Pancreas (tissue), 10 donors: ENCODE results near the gene CAPN5. TPM values are rescaled to one million over a fixed set of nuclear protein-coding genes. Genes with fewer than 3 reads are reported as not detected.

Experiments
- ATAC-seq, 4 donors: fragments of 200-7000 bp; cut with Tn5 transposase; one replicate each; pipeline versions ENCODE4 v1.8.0 to v1.9.1; 2020; ENCODE audit warnings: mild to moderate bottlenecking in 4 of 4, moderate library complexity in 4 of 4
- DNase-seq, 6 donors: peaks; one replicate each; pipeline ENCODE4 v3.0.0-alpha.2; 2020
- FAIRE-seq: peaks from 2 replicates; lab custom pipeline; 2012; peaks lifted over from hg19 to GRCh38; lab: Jason Lieb, UNC
- H3K27ac ChIP-seq, 4 donors: fragments of 200-600 bp; sonication (generic); 1 replicate in 3 of 4; 2 replicates in 1 of 4; pipeline versions ENCODE4 v1.5.0 to v1.8.0; 2020
- H3K27me3 ChIP-seq, 4 donors: fragments of 200-600 bp; one replicate each; pipeline ENCODE4 v1.8.0; 2021
- H3K36me3 ChIP-seq, 3 donors: fragments of 200-600 bp; sonication (generic) in 1 of 3; one replicate each; pipeline versions ENCODE4 v1.5.0 to v1.8.0; 2020 to 2021
- H3K4me1 ChIP-seq, 3 donors: fragments of 200-600 bp; one replicate each; pipeline ENCODE4 v1.8.0; 2021
- H3K4me3 ChIP-seq, 4 donors: fragments of 200-600 bp; sonication (generic) in 2 of 4; one replicate each; pipeline versions ENCODE4 v1.5.0 to v1.8.0; 2020 to 2021
- H3K9me3 ChIP-seq, 4 donors: fragments of 200-600 bp; one replicate each; pipeline ENCODE4 v1.8.0; 2021
- CTCF ChIP-seq, 4 donors: fragments of 200-600 bp; sonication (generic) in 3 of 4; IDR thresholded peaks; one replicate each; pipeline versions ENCODE4 v1.5.0 to v1.8.0; 2021; ENCODE audit warnings: antibody characterized with exemption in 4 of 4
- WGBS, 2 donors: extraction: QIAGEN DNeasy Blood & Tissue Kit; methylation state at CpG; one replicate each; pipeline ENCODE4 v1.1.7; 2013; 5-methylcytosine and 5-hydroxymethylcytosine counted together
- intact Hi-C, 3 donors: fragments of 100-400 bp; cut with DNase I; formaldehyde crosslinking; loops; one replicate each; pipeline versions ENCODE4 v1.11.1 to v1.14.2; 2022
- polyA plus RNA-seq, 2 donors: library from polyadenylated mRNA; stranded (reverse); fragments of 200-250 nt; gene quantifications; one replicate each; pipeline ENCODE4 v1.2.3, GENCODE V29; 2013
- total RNA-seq, 6 donors: library from RNA; stranded (reverse); fragmentation: NEBNext Ultra II Directional in 4 of 6; extraction: Animal tissue kit (Norgen Biotek cat#: 25700) in 4 of 6; gene quantifications; one replicate each; pipeline versions ENCODE4 v1.2.1 to v1.2.4, GENCODE V29; 2021 to 2023
- donor health status: healthy with polysubstance abuse.
- donor health status: DM: no; HTN: no; CAD: no; lungs with moderate emphysema.
- donor health status: DM: no; HTN: no; CAD: no.
- donor health status: control.
- donor health status: control.
- donor health status: Bipolar disorder and iron deficiency.
- donor health status: DM: yes; HTN: yes; CAD: no.
- donor health status: DM: no; HTN: no; CAD: no.
- donor health status: DM: no; HTN: no; CAD: no.
- donor health status: DM: yes; HTN: yes; CAD: no.

Gene CAPN5
- total and polyA plus RNA-seq, 8 donors, result 3.3 to 11.0 (median 6.1) TPM

- TF ChIP-seq CTCF (IDR thresholded peaks at IDR 0.05), result no peak
- Histone ChIP-seq H3K27me3 (no peaks in the 10 kb centered on the region), H3K4me3 (no peak overlapping the region), H3K9me3 (no peaks in the 10 kb centered on the region), H3K27ac (peak overlapping the region in 1 of 4 donors; percentile 87), H3K36me3 (no peaks in the 10 kb centered on the region), H3K4me1 (peaks cover 16 to 40% (median 23%) of the 10 kb centered on the region in 3 donors)
- ATAC-seq, result no peak
- DNase-seq, result no peak
- intact Hi-C loops, result no loop called here
- no peak for FAIRE-seq
- WGBS, 2 donors, result 74 to 83% methylated on average over 7 of the region's 7 CpGs
Observed at GRCh38 chr11:77071077-77071476, 4.3 kb downstream of the CAPN5 start.

DNA sequence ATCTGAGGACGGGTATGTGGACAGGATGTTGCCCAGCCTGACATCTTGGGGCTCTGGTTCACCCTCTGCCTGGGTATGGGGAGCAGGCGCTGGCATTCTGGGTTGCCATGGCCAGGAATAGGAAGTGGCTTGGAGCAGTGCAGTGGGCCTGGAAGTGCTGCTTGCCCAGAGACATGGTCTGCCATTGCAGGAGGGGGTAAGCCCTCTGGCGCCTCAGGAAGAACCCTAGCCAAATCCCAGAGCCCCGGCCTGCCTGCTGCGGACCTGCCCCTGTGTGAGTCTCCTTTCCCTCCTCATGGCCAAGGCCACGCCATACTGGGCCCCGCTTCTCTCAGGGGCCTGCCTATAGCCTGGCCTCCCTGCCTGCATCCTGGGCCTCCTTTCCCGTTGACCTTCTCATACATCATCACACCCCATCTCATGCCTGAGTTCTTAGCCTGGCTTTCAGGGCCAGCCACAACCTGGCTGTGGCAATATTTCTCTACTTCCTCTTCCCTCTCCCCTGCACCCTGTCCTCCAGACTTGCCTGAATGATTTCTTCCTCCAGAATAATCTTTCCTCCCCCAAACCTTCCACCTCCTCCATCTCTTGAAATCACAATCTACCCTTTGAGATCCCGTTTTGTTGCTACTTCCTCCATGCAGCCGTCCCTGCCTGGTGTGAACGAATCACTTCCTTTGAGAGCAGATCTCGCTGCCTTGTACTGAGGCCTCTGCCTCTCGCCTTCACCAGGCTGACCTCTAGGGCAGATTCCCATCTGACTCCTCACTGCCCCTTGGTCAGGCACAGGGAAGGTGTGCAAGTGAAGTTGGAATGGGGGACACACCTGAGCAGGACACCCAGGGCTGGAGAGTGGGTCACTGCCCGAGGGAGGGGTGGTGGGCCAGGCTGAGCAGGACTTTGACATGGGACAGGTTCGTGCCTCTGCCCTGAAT is 5.2 kb downstream of the CAPN5 start:
- Histone ChIP-seq H3K4me3 (no peak overlapping the region), H3K9me3 (no peaks in the 10 kb centered on the region), H3K4me1 (peaks cover 16 to 38% (median 23%) of the 10 kb centered on the region in 3 donors), H3K27ac (peak overlapping the region in 2 of 4 donors; percentile 79 to 87), H3K36me3 (no peaks in the 10 kb centered on the region), H3K27me3 (no peaks in the 10 kb centered on the region)
- FAIRE-seq (no peak), ATAC-seq (no peak), DNase-seq (peak in 1 of 6 donors; percentile 10)
- WGBS, 2 donors, result 83 to 85% methylated on average over 13 to 15 of the region's 15 CpGs
- intact Hi-C loops, result no loop called here
- TF ChIP-seq CTCF (IDR thresholded peaks at IDR 0.05), result no peak

GRCh38 chr11:77072851-77073327 is 6.1 kb downstream of the CAPN5 start:
- DNase-seq, result no peak
- H3K27ac ChIP-seq, result peak overlapping the region; percentile 33 to 87 (median 70)
- no peaks in the 10 kb centered on the region for H3K9me3 ChIP-seq
- FAIRE-seq, result no peak
- intact Hi-C loops, result no loop called here
- H3K27me3 ChIP-seq, result no peaks in the 10 kb centered on the region
- no peaks in the 10 kb centered on the region for H3K36me3 ChIP-seq
- no peak for TF ChIP-seq CTCF (IDR thresholded peaks at IDR 0.05)
- no peak for ATAC-seq
- peaks cover 16 to 37% (median 23%) of the 10 kb centered on the region in 3 donors for H3K4me1 ChIP-seq
- no peak overlapping the region for H3K4me3 ChIP-seq
- 74 to 81% methylated on average over 8 of the region's 8 CpGs for WGBS, 2 donors

DNA sequence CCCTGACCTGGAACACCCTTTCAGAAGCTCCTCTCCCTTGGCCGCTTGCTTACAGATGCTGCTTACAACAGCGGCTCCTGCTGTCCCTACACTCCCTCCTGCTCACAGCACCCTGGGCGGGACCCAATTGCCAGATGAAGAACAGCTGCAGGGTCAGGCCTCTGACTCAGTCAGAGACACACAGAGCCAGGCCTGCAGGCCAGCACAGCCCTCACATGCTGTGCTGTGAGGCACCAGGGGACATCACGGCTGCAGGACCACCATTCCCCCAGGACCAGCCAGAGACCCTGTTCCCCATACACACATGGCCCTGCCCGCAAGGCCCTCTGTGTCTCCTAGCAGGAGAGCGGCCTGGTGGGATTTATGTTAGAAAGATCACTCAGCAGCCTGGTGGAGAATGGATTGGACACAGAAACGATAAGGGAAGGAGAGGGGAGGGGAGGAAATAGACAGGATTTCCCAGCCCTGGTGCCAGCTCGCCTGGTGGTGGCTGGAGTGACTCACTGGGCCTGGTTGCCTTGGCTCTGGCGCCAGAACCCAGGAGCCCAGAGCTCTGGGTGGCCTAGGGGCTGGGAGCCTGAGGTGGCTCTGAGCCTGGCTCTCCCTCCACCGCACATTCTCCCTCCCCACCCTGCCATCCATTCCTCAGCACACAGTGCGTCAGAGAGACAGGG is 6.7 kb downstream of the CAPN5 start:
- ATAC-seq (peak; percentile 85 to 91 (median 88)), DNase-seq (peak; percentile 54 to 80 (median 74)), FAIRE-seq (no peak)
- no peaks in the 10 kb centered on the region for H3K36me3 ChIP-seq
- peaks cover 16 to 32% (median 23%) of the 10 kb centered on the region in 3 donors for H3K4me1 ChIP-seq
- H3K27ac ChIP-seq, result peak overlapping the region; percentile 33 to 87 (median 70)
- intact Hi-C loops, result no loop called here
- H3K27me3 ChIP-seq, result no peaks in the 10 kb centered on the region
- H3K4me3 ChIP-seq, result no peak overlapping the region
- WGBS, 2 donors, result 70 to 79% methylated on average over 11 of the region's 11 CpGs
- H3K9me3 ChIP-seq, result no peaks in the 10 kb centered on the region
- TF ChIP-seq CTCF (IDR thresholded peaks at IDR 0.05), result no peak
